Epithelial cell of esophagus (primary cell): ENCODE results near the gene ART4.

Experiments
- DNase-seq: peaks from one replicate; pipeline ENCODE4 v3.0.0; 2010; ENCODE audit warnings: low read depth
- H3K4me3 ChIP-seq: 2 replicates; pipeline ENCODE4 v1.5.1; 2011; ENCODE audit warnings: mild to moderate bottlenecking, low read length, control low read depth
- TF ChIP-seq, protein P1 (sequence below): IDR thresholded peaks from 2 replicates; pipeline ENCODE4 v1.5.1; 2011; ENCODE audit warnings: low read depth, mild to moderate bottlenecking, low read length, control low read depth, inconsistent platforms; ENCODE audit not compliant: insufficient read depth; ENCODE audit errors: missing control alignments

Gene ART4

DNA sequence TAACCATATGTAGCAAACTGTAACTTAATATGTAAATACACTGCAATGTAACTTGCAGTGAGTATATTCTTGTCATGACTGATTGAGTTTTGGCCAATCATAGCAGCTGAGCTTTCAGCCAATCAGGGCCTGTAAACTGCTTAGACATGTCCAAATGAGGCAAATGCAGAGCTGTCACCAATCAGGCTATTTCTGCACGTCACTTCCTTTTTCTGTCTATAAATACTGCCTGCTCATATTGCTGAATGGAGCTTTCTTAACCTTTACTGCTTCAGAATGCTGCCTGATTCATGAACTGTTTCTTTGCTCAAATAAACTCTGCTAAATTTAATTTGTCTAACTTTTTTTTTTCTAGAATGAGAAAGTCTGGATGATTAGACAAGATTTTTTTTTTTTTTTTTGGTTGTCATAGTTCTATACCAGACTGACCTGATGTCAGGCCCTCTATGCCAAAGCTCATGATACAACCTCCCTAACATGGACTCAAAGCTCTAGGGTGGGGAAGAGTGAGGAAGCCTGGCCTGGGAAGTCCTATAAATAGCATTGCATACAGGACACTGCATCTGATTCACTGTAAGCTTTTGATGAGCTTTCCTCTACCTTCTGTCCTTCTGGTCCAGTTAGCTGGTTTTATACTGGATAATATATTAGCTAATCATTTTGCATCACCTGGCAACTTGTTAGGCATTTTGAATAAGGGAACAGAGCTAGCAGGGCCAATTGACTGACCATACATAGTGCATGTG lies 30.3 kb upstream of the ART4 start:
- DNase-seq = no peak
- TF ChIP-seq, protein P1, sequence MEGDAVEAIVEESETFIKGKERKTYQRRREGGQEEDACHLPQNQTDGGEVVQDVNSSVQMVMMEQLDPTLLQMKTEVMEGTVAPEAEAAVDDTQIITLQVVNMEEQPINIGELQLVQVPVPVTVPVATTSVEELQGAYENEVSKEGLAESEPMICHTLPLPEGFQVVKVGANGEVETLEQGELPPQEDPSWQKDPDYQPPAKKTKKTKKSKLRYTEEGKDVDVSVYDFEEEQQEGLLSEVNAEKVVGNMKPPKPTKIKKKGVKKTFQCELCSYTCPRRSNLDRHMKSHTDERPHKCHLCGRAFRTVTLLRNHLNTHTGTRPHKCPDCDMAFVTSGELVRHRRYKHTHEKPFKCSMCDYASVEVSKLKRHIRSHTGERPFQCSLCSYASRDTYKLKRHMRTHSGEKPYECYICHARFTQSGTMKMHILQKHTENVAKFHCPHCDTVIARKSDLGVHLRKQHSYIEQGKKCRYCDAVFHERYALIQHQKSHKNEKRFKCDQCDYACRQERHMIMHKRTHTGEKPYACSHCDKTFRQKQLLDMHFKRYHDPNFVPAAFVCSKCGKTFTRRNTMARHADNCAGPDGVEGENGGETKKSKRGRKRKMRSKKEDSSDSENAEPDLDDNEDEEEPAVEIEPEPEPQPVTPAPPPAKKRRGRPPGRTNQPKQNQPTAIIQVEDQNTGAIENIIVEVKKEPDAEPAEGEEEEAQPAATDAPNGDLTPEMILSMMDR = no peak
- no peak overlapping the region for H3K4me3 ChIP-seq

DNA sequence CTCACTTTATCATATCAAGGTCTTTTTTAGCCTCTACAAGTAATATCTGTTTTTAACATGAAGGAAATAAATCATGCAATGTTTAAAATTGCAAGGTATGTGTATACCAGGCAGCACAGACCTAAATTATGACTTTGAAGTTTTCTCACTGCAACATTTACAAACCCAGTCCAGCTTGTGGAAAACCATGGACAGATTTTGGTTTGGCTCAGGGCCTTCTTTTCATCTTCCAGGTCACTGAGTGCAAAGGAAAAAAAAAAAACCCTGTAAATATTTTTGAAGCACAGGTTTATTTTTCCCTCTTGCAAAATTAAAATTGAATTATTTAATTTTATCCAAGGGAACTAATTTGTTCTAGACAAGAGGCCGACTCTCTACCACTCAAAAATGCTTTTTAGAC lies 28.6 kb upstream of the ART4 start:
- H3K4me3 ChIP-seq = no peak overlapping the region
- TF ChIP-seq, protein P1 = no peak
- DNase-seq = no peak

DNA sequence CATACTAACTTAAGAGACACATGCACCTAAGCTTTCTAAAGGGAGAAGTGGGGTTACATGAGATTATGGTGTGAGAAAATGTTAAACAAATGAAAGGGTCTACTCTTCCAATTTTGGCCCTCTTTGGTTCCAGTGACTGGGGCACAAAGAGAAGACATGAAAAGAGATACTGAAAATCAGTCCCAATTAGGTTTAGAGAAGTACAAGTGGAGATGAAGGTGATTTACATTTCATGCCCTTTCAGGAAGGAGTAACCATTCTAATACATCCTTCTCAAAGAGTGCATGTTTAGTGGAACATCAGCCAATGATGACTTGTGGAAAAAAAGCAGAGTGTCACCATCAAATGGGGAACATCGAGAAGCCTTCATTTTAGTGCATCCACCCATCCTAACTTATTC lies 27.9 kb upstream of the ART4 start:
- TF ChIP-seq, protein P1 = no peak
- H3K4me3 ChIP-seq = no peak overlapping the region
- DNase-seq = no peak

DNA sequence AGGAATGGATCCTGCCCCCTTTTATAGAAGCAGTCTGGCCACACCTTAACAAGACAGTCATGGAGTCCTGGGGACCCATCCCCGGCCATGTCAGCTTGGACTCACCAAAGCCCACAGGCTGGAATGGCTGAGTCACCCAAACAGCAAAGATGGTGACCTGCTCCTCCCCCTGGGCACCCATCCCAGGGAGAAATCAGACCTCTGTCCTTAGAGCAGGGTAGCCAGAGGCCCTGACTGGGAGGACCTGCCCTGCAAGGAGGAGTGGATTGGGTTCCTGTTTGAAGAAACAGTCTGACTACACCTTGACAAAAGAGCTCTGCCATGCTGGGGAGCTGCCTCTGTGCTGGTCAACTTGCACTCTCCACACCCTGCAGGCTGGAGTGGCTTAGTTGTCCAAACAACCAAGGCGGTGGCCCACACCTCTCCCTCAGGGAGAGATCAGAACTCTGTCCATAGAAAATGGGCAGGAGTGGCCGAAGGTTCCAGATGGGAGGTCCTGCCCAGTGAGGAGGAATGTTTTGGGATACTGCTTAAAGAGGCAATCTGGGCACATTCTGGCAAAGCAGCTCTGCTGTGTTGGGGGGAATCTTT lies 25.7 kb upstream of the ART4 start:
- TF ChIP-seq, protein P1 = no peak
- H3K4me3 ChIP-seq = no peak overlapping the region
- peak; percentile 9 for DNase-seq

DNA sequence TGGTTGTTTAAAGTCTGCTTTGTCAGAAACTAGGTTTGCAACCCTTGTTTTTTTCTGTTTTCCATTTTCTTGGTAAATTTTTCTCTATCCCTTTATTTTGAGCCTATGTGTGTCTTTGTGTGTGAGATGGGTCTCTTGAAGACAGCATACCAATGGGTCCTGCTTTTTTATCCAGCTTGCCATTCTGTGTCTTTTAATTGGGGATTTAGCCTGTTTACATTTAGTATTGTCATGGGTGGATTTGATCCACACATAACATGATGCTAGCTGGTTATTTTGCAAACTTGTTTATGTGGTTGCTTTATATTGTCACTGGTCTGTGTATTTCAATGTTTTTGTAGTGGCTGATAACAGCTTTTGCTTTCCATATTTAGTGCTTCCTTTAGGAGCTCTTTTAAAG lies 17.2 kb upstream of the ART4 start:
- TF ChIP-seq, protein P1 = no peak
- no peak for DNase-seq
- H3K4me3 ChIP-seq = no peak overlapping the region

DNA sequence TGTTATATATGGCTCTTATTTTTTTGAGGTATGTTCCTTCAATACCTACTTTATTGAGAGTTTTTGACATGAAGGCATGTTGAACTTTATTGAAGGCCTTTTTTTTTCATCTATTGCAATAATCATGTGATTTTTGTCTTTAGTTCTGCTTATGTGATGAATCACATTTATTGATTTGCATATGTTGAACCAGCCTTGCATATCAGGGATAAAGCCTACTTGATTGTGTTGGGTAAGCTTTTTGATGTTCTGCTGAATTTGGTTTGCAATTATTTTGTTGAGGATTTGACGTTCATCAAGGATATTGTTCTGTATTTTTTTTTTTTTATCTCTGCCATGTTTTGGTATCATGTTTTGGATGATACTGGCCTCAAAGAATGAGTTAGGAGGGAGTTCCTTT lies 15.2 kb upstream of the ART4 start:
- no peak overlapping the region for H3K4me3 ChIP-seq
- TF ChIP-seq, protein P1 = no peak
- DNase-seq = no peak
